ELR (cell line): ENCODE results near the gene PPEF2.
"Not testable (repeated sequence)": the region's sequence is repeated elsewhere in the genome, so short reads cannot be mapped to it uniquely, and the experiment has no call there.

ENCODE experiments used
- DNase-seq: peaks from one replicate; pipeline ENCODE4 v3.0.0-alpha.2; 2015; ENCODE audit warnings: low read depth

Gene PPEF2

GRCh38 chr4:75902352-75902751 is at the start of gene PPEF2:
Gene PPEF2, minus strand, starts transcription at chr4:75902452. Its CDS starts 6,127 bp downstream, at chr4:75896325.
- DNase-seq: no peak

- DNase-seq: no peak
Observed at GRCh38 chr4:75950213-75950815, 48.1 kb upstream of the PPEF2 start.

- DNase-seq: no peak
Observed at GRCh38 chr4:75948822-75949444, 46.7 kb upstream of the PPEF2 start.

GRCh38 chr4:75940692-75941253 is 38.5 kb upstream of the PPEF2 start, which contains the start of gene NAAA:
Gene NAAA, minus strand, starts transcription at chr4:75941013. Its CDS starts 64 bp downstream, at chr4:75940949.
- DNase-seq: peak; percentile 64

GRCh38 chr4:75939890-75940691 is 37.8 kb upstream of the PPEF2 start:
- DNase-seq: peak; percentile 71

- no peak for DNase-seq
Observed at GRCh38 chr4:75935628-75936027, 33.4 kb upstream of the PPEF2 start.

GRCh38 chr4:75930152-75930551 is 27.9 kb upstream of the PPEF2 start:
- no peak for DNase-seq

- DNase-seq: not testable (repeated sequence)
Observed at GRCh38 chr4:75924916-75925315, 22.7 kb upstream of the PPEF2 start.

GRCh38 chr4:75924309-75924827 is 22.1 kb upstream of the PPEF2 start:
- DNase-seq: no peak

- no peak for DNase-seq
Observed at GRCh38 chr4:75922588-75922987, 20.3 kb upstream of the PPEF2 start.

- no peak for DNase-seq
Observed at GRCh38 chr4:75921910-75922309, 19.7 kb upstream of the PPEF2 start.

- no peak for DNase-seq
Observed at GRCh38 chr4:75920327-75920726, 18.1 kb upstream of the PPEF2 start.

GRCh38 chr4:75919920-75920319 is 17.7 kb upstream of the PPEF2 start:
- no peak for DNase-seq

GRCh38 chr4:75916091-75916661 is 13.9 kb upstream of the PPEF2 start:
- peak; percentile 60 for DNase-seq

- DNase-seq: no peak
Observed at GRCh38 chr4:75912968-75913367, 10.7 kb upstream of the PPEF2 start.

- DNase-seq: not testable (repeated sequence)
Observed at GRCh38 chr4:75910831-75911230, 8.6 kb upstream of the PPEF2 start.

GRCh38 chr4:75909405-75909804 is 7.2 kb upstream of the PPEF2 start:
- no peak for DNase-seq

- DNase-seq: no peak
Observed at GRCh38 chr4:75908555-75908954, 6.3 kb upstream of the PPEF2 start.

- no peak for DNase-seq
Observed at GRCh38 chr4:75907966-75908365, 5.7 kb upstream of the PPEF2 start.

GRCh38 chr4:75904076-75904475 is 1.8 kb upstream of the PPEF2 start:
- no peak for DNase-seq

GRCh38 chr4:75898536-75898935 is 3.7 kb downstream of the PPEF2 start:
- DNase-seq: no peak

- peak; percentile 46 for DNase-seq
Observed at GRCh38 chr4:75895744-75896314, 6.4 kb downstream of the PPEF2 start.
